GM12873 (cell line): ENCODE results near the gene BRICD5.

Experiments used
- CTCF ChIP-seq: IDR thresholded peaks from 2 replicates; pipeline ENCODE4 v1.5.1; 2012; ENCODE audit warnings: low read depth, mild to moderate bottlenecking, moderate library complexity, low read length, control low read depth; ENCODE audit not compliant: insufficient read depth; ENCODE audit errors: missing control alignments

The BRICD5 gene

GRCh38 chr16:2238838-2239675 lies 28.4 kb upstream of the BRICD5 start:
- TF ChIP-seq CTCF, result no peak

GRCh38 chr16:2238150-2238837 lies 27.6 kb upstream of the BRICD5 start:
- no peak for TF ChIP-seq CTCF

GRCh38 chr16:2237493-2238149 lies 27.0 kb upstream of the BRICD5 start:
- TF ChIP-seq CTCF, result no peak

- no peak for TF ChIP-seq CTCF
Measured at GRCh38 chr16:2237102-2237482, 26.4 kb upstream of the BRICD5 start.

- no peak for TF ChIP-seq CTCF
Measured at GRCh38 chr16:2236337-2237101, 25.9 kb upstream of the BRICD5 start, which contains the start of gene DNASE1L2. Gene DNASE1L2 (plus strand): TSS chr16:2236444. CDS start chr16:2236817, 373 bp downstream.

- TF ChIP-seq CTCF, result no peak
Measured at GRCh38 chr16:2235695-2236336, 25.2 kb upstream of the BRICD5 start.
